ENCODE results near the gene NUAK1.

GRCh38 chr12:106048676-106049075, 90.1 kb downstream of the NUAK1 start:
- TF ChIP-seq POLR2A (IDR thresholded peaks at IDR 0.05) (no peak), CTCF (IDR thresholded peaks at IDR 0.05) (no peak), POLR2AphosphoS5 (IDR thresholded peaks at IDR 0.05) (no peak)
